A673 (cell line): ENCODE results near the gene EIPR1.

Experiments used
- CTCF ChIP-seq: fragments of 300-800, 200-600 bp; sonication (generic); conservative IDR thresholded peaks from 2 replicates; pipeline ENCODE4 v1.5.1; 2017; ENCODE audit warnings: low read depth, mild to moderate bottlenecking, antibody characterized with exemption, low read length, moderate library complexity, mixed read lengths
- EZH2 ChIP-seq: fragments of 200-600 bp; sonication (generic); IDR thresholded peaks from 2 replicates; pipeline ENCODE4 v1.6.1; 2017; ENCODE audit warnings: borderline replicate concordance, low read depth, mild to moderate bottlenecking, mixed read lengths, antibody characterized with exemption, low read length; ENCODE audit not compliant: poor library complexity, severe bottlenecking

GRCh38 chr2:3241971-3242746 is 135.5 kb downstream of the EIPR1 start:
- TF ChIP-seq CTCF (no peak), EZH2 (no peak)
